K562 (cell line): ENCODE data around the gene CXCL16. TPM values are rescaled to one million over a fixed set of nuclear protein-coding genes. Genes with fewer than 3 reads are reported as not detected.

Source experiments
- ATAC-seq: fragments of 200-7000 bp; cut with Tn5 transposase; 3 replicates; pipeline ENCODE4 v1.9.1; 2020; ENCODE audit warnings: moderate library complexity
- BruUV-seq: library from RNA; stranded (reverse); fragments of 400-500 nt; replicated peaks from 2 replicates; lab custom pipeline; 2021; lab: Mats Ljungman, UMichigan
- CTCF ChIA-PET: fragments of 300-600 bp; formaldehyde crosslinking; extraction: SDS; loops from one replicate; lab custom pipeline; 2021; ENCODE audit warnings: low intra/inter-chr PET ratio; lab: Yijun Ruan, JAX
- POLR2A ChIA-PET: fragments of 300-600, 350-650 bp; sonication (Branson Sonifier 250); formaldehyde crosslinking; extraction: SDS; loops from one replicate; lab custom pipeline; 2021; ENCODE audit warnings: antibody characterized with exemption, inconsistent platforms; lab: Yijun Ruan, JAX
- DNase-seq, 4 experiments: peaks; one replicate each; pipeline versions ENCODE4 v3.0.0 to v3.0.0-alpha.2; 2011 to 2018; ENCODE audit warnings: low spot score in 3 of 4, mixed read lengths in 3 of 4; ENCODE audit errors: extremely low read depth in 1 of 4
- FAIRE-seq: peaks from 2 replicates; lab custom pipeline; 2011; peaks lifted over from hg19 to GRCh38; lab: Jason Lieb, UNC
- H2AFZ ChIP-seq: 2 replicates; pipeline ENCODE4 v1.6.0; 2011; ENCODE audit warnings: low read depth, low read length, control low read depth, inconsistent platforms
- H3K27ac ChIP-seq: fragments of 200-600 bp; 3 replicates; pipeline ENCODE4 v1.8.0; 2011; ENCODE audit warnings: low read depth, mild to moderate bottlenecking, control low read depth, inconsistent platforms, low read length, moderate library complexity, mixed read lengths; ENCODE audit errors: extremely low read depth
- H3K27me3 ChIP-seq, 2 experiments: fragments of 300-600 bp in 1 of 2; 2 replicates in 1 of 2; 3 replicates in 1 of 2; pipeline versions ENCODE4 v1.6.0 to v1.8.0; 2011; ENCODE audit warnings: inconsistent platforms in 2 of 2, low read length in 2 of 2, mild to moderate bottlenecking in 1 of 2, mixed read lengths in 1 of 2, moderate library complexity in 1 of 2; ENCODE audit not compliant: control insufficient read depth in 2 of 2, insufficient read depth in 2 of 2
- H3K36me3 ChIP-seq: fragments of 300-600 bp; 3 replicates; pipeline ENCODE4 v1.8.0; 2011; ENCODE audit warnings: mild to moderate bottlenecking, low read length, inconsistent platforms; ENCODE audit not compliant: control insufficient read depth, insufficient read depth
- H3K4me1 ChIP-seq, 2 experiments: fragments of 200-600 bp in 1 of 2; replicated peaks in 1 of 2; 2 replicates in 1 of 2; 3 replicates in 1 of 2; pipeline versions ENCODE4 v1.5.1 to v1.8.0; 2011; ENCODE audit warnings: inconsistent platforms in 2 of 2, low read length in 2 of 2, mild to moderate bottlenecking in 1 of 2, mixed read lengths in 1 of 2, moderate library complexity in 1 of 2; ENCODE audit not compliant: control insufficient read depth in 2 of 2, insufficient read depth in 2 of 2
- H3K4me2 ChIP-seq: 2 replicates; pipeline ENCODE4 v1.6.1; 2011; ENCODE audit warnings: low read length, control low read depth, inconsistent platforms, mixed read lengths; ENCODE audit not compliant: insufficient read depth
- H3K4me3 ChIP-seq: fragments of 200-600 bp; sonication (generic), shearing (Covaris generic); 2 replicates; pipeline ENCODE4 v1.5.1; 2016; ENCODE audit warnings: control low read depth, inconsistent platforms
- H3K79me2 ChIP-seq: fragments of 200-600 bp; 3 replicates; pipeline ENCODE4 v1.8.0; 2011; ENCODE audit warnings: low read length, inconsistent platforms; ENCODE audit not compliant: control insufficient read depth, insufficient read depth
- H3K9ac ChIP-seq, 2 experiments: 2 replicates each; pipeline versions ENCODE4 v1.6.0 to v1.6.1; 2011; ENCODE audit warnings: low read depth in 2 of 2, low read length in 2 of 2, control low read depth in 1 of 2, inconsistent platforms in 1 of 2, mild to moderate bottlenecking in 1 of 2, mixed read lengths in 1 of 2; ENCODE audit not compliant: insufficient read depth in 1 of 2
- H3K9me1 ChIP-seq: one replicate; pipeline ENCODE4 v1.6.0; 2011; ENCODE audit warnings: inconsistent platforms, mild to moderate bottlenecking, low read length, moderate library complexity; ENCODE audit not compliant: control insufficient read depth, insufficient read depth
- H3K9me3 ChIP-seq: replicated peaks from 2 replicates; pipeline ENCODE4 v1.5.1; 2011; ENCODE audit warnings: low read depth, low read length, inconsistent platforms; ENCODE audit not compliant: control insufficient read depth, insufficient read depth
- H4K20me1 ChIP-seq: replicated peaks from 2 replicates; pipeline ENCODE4 v1.6.1; 2011; ENCODE audit warnings: low read length, inconsistent platforms, mixed read lengths; ENCODE audit not compliant: control insufficient read depth, insufficient read depth
- BMI1 ChIP-seq: fragments of 150-350 bp; IDR thresholded peaks from 2 replicates; pipeline ENCODE4 v1.6.1; 2014; ENCODE audit warnings: low read length
- CCAR2 ChIP-seq: fragments of 200-400 bp; formaldehyde crosslinking; IDR thresholded peaks from 2 replicates; pipeline ENCODE4 v1.6.1; 2017; ENCODE audit warnings: mild to moderate bottlenecking, low read depth, low read length
- CTCF ChIP-seq, 3 experiments: IDR thresholded peaks in 2 of 3; conservative IDR thresholded peaks in 1 of 3; 2 replicates each; pipeline ENCODE4 v1.5.1; 2011 to 2012; ENCODE audit warnings: low read length in 3 of 3, mild to moderate bottlenecking in 3 of 3, control low read depth in 2 of 3, improper control_type of control experiment in 1 of 3, inconsistent platforms in 1 of 3, low read depth in 1 of 3, mixed read lengths in 1 of 3, moderate library complexity in 1 of 3; ENCODE audit not compliant: insufficient read depth in 2 of 3
- GMEB1 ChIP-seq: fragments of 250-450 bp; sonication (Bioruptor Pico); IDR thresholded peaks from 2 replicates; pipeline ENCODE4 v1.4.0; 2020; ENCODE audit warnings: mild to moderate bottlenecking
- GTF2B ChIP-seq: IDR thresholded peaks from 2 replicates; pipeline ENCODE4 v1.6.1; 2011; ENCODE audit not compliant: insufficient read length; ENCODE audit errors: extremely low read depth
- HLTF ChIP-seq: fragments of 450-650 bp; IDR thresholded peaks from 2 replicates; pipeline ENCODE4 v1.6.1; 2016
- IRF2 ChIP-seq: sonication (generic); formaldehyde crosslinking; IDR thresholded peaks from 2 replicates; pipeline ENCODE4 v1.8.1; 2022; ENCODE audit warnings: mild to moderate bottlenecking, missing genetic modification reagents
- SMC3 ChIP-seq: conservative IDR thresholded peaks from 2 replicates; pipeline ENCODE4 v1.6.1; 2011; ENCODE audit warnings: low read depth, low read length, improper control_type of control experiment; ENCODE audit not compliant: insufficient read depth
- TEAD1 ChIP-seq, 2 experiments: fragments of 450-650 bp in 1 of 2; sonication (generic) in 1 of 2; formaldehyde crosslinking; IDR thresholded peaks; 2 replicates each; pipeline versions ENCODE4 v1.4.0 to v1.8.0; 2020 to 2022; ENCODE audit warnings: mild to moderate bottlenecking in 2 of 2, missing genetic modification reagents in 1 of 2
- TRIM25 ChIP-seq: fragments of 450-650 bp; IDR thresholded peaks from 2 replicates; pipeline ENCODE4 v1.7.0; 2016; ENCODE audit warnings: borderline replicate concordance
- XRCC3 ChIP-seq: fragments of 450-650 bp; IDR thresholded peaks from 2 replicates; pipeline ENCODE4 v1.6.1; 2017; ENCODE audit warnings: mild to moderate bottlenecking, moderate library complexity
- ZSCAN32 ChIP-seq: fragments of 450-650 bp; formaldehyde crosslinking; IDR thresholded peaks from 2 replicates; pipeline ENCODE4 v1.4.0; 2020; ENCODE audit warnings: mild to moderate bottlenecking, moderate library complexity
- WGBS: fragments of 100-300 bp; shearing (Covaris generic); methylation state at CpG from one replicate; pipeline ENCODE4 v1.1.6; 2016; ENCODE audit warnings: low coverage, mixed read lengths; ENCODE audit not compliant: insufficient coverage; ENCODE audit errors: missing lambda C conversion rate; 5-methylcytosine and 5-hydroxymethylcytosine counted together
- in situ Hi-C: fragments of 300-500 bp; cut with MboI; formaldehyde crosslinking; loops from 4 replicates; pipeline ENCODE4 v1.15.0; 2018; ENCODE audit warnings: inconsistent platforms, mixed read lengths
- intact Hi-C: fragments of 100-400 bp; cut with micrococcal nuclease; formaldehyde crosslinking; loops from 2 replicates; pipeline ENCODE4 v1.14.2; 2022
- polyA plus RNA-seq, 8 experiments: library from polyadenylated mRNA; depleted of rRNA in 4 of 8; stranded (reverse) in 5 of 8; unstranded in 3 of 8; fragments of >200 nt; fragmentation: Nextera tagmentation in 2 of 8; fragmentation: Illumina TruSeq in 1 of 8; extraction: Ambion mirVana in 2 of 8; extraction: Trizol in 1 of 8; gene quantifications; 2 replicates each; pipeline versions ENCODE4 v1.2.1 to v1.2.3, GENCODE V29; 2011 to 2014; ENCODE audit warnings: inconsistent platforms in 1 of 8, missing spikeins in 1 of 8
- total RNA-seq, 7 experiments: library from RNA; depleted of rRNA in 6 of 7; stranded (reverse); fragments of >200 nt in 6 of 7; fragmentation: Illumina TruSeq in 2 of 7; extraction: Trizol in 2 of 7; gene quantifications; 2 replicates each; pipeline versions ENCODE4 v1.2.1 to v1.2.3, GENCODE V29; 2011 to 2021; ENCODE audit warnings: low replicate concordance in 1 of 7

Gene CXCL16
- total and polyA plus RNA-seq, 9 of the 15 experiments (the other 6 are each of a cell fraction or from before 2014, with no cell fraction given), result 0.05 to 0.68 (median 0.22) TPM; not detected in 2

GRCh38 chr17:4696437-4696805, 43.3 kb downstream of the CXCL16 start:
- CTCF ChIA-PET, result no interaction called here
- no peak for TF ChIP-seq HLTF
- no peak for TF ChIP-seq BMI1
- TF ChIP-seq GTF2B, result no peak
- TF ChIP-seq SMC3, result no peak
- TF ChIP-seq GMEB1 (CRISPR knock-in tag), result no peak
- no peak for TF ChIP-seq TEAD1 (CRISPR knock-in tag; IDR thresholded peaks at IDR 0.05)
- TF ChIP-seq CCAR2, result no peak
- no peak for TF ChIP-seq CTCF (IDR thresholded peaks at IDR 0.05 in 2 of 3, conservative IDR thresholded peaks at IDR 0.05 in 1 of 3; ENCODE audit: insufficient read depth in 2 of 3, low read depth in 1 of 3, low read length in 3 of 3)
- TF ChIP-seq ZSCAN32 (CRISPR knock-in tag), result no peak
- TF ChIP-seq XRCC3, result no peak
- no peak for TF ChIP-seq IRF2 (CRISPR knock-in tag)
- TF ChIP-seq TRIM25, result no peak
- no peaks in the 10 kb centered on the region for H3K27me3 ChIP-seq
- no peaks in the 10 kb centered on the region for H4K20me1 ChIP-seq
- H3K4me3 ChIP-seq, result no peak overlapping the region
- in situ Hi-C loops (no loop called here), intact Hi-C loops (loop anchor here (10.0 kb wide), 1 partner anchor 72 kb away; no protein-coding TSS in a partner anchor)
- H3K4me2 ChIP-seq, result no peak overlapping the region
- H3K27ac ChIP-seq, result no peak overlapping the region
- no peaks in the 10 kb centered on the region for H3K9me3 ChIP-seq
- H3K4me1 ChIP-seq, result no peaks in the 10 kb centered on the region; a peak in 1 of 5 replicates
- 78% methylated on average over 6 of the region's 6 CpGs for WGBS
- peaks cover 49% of the 10 kb centered on the region for H3K36me3 ChIP-seq
- no peaks in the 10 kb centered on the region for H3K9me1 ChIP-seq
- POLR2A ChIA-PET, result no interaction called here
- no peak overlapping the region for H3K9ac ChIP-seq
- no peak for DNase-seq
- FAIRE-seq, result no peak
- H3K79me2 ChIP-seq, result peaks cover 63% of the 10 kb centered on the region
- H2AFZ ChIP-seq, result no peak overlapping the region
- BruUV-seq, result no TSS peak
- no peak for ATAC-seq
